GM12801 (cell line): Measurements from ENCODE around the gene SLC16A3.

Experiments
- TF ChIP-seq, protein P1 (sequence below): IDR thresholded peaks from one replicate; pipeline ENCODE4 v1.5.1; 2011; ENCODE audit warnings: control low read depth; ENCODE audit not compliant: insufficient read length; ENCODE audit errors: extremely low read depth

SLC16A3 gene

DNA sequence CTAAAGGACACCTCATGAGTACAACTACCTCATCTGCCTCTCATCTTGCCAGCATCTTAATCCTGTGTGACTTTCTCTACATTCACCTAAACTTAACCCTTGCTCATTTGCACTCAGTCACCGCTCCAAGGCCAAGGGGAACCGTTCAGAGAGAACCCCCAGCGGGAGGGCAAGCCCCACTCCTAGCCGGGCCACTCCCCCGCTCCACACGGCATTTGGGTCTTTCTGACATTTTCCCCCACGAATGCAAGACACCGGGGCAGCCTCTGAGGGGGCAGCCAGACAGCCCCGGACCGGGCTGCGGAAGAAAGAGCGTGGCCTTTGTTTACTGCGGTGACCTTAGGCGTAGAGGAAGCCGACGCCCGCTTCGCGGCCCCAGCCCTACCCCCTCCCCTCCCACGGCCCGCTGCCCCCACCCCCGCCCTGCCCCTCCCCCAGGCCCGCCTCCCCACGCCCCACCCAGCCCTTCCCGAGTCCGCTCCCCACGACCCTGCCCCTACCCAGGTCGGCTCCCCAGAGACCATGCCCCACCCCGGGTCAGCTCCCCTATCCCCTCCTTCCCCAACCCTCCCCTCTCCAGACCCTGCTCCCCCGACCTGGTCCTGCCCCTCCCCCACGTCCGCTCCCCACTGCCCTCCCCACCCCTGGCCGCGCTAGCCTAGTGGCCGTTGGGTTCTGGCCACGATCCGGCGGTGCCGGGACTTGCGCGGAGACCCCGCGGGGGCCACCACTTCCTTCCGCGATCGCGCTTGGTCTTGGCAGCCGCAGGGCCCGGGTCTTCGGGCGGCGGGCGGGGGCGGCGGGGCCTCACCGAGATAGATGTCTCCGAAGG is 43.9 kb downstream of the SLC16A3 start:
- TF ChIP-seq, protein P1, sequence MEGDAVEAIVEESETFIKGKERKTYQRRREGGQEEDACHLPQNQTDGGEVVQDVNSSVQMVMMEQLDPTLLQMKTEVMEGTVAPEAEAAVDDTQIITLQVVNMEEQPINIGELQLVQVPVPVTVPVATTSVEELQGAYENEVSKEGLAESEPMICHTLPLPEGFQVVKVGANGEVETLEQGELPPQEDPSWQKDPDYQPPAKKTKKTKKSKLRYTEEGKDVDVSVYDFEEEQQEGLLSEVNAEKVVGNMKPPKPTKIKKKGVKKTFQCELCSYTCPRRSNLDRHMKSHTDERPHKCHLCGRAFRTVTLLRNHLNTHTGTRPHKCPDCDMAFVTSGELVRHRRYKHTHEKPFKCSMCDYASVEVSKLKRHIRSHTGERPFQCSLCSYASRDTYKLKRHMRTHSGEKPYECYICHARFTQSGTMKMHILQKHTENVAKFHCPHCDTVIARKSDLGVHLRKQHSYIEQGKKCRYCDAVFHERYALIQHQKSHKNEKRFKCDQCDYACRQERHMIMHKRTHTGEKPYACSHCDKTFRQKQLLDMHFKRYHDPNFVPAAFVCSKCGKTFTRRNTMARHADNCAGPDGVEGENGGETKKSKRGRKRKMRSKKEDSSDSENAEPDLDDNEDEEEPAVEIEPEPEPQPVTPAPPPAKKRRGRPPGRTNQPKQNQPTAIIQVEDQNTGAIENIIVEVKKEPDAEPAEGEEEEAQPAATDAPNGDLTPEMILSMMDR, result no peak

DNA sequence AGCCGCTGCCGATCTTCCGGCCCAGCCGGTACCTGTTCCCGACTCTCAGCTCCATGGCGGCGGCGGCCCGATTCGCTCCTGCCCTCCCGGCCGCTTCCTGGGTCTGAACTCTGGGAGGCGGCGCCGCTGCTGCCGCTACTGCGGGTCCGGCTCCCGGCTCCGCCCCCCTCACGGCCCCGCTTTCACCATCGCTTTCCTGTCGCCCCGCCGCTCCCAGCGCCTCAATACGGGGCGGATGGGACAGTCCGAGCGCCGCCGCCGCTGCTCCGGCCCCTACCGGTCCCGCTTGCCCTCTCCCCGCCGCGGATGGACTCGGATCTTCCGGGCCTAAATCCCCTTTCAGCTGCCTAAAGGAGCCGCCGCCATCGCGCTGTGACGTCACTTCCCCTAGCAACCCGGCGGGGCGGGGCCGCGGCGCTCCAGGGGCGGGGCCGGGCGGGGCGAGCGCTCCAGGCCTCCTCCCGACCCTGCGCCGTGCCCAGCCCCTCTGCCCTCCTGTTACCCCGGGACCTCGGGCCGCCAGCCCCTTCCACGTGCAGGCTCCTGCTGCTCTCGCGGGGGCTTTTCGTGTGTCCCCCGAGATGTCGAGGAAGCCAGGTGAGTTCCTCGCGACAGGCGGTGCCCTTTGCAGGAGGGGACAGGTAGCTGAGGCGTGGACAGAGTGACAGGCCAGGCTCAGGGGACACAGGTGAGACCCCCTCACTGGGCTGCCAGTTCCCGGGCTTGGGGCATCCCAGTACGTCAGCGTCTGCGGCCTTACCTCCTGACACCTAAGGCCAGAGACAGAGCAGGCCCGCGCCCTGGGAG is 44.7 kb downstream of the SLC16A3 start, which contains the start of gene CSNK1D:
CSNK1D (minus strand) TSS at position 374 of the 807 bp plus-strand sequence; CDS start at position 55, 319 bp downstream.
- TF ChIP-seq, protein P1, result no peak

DNA sequence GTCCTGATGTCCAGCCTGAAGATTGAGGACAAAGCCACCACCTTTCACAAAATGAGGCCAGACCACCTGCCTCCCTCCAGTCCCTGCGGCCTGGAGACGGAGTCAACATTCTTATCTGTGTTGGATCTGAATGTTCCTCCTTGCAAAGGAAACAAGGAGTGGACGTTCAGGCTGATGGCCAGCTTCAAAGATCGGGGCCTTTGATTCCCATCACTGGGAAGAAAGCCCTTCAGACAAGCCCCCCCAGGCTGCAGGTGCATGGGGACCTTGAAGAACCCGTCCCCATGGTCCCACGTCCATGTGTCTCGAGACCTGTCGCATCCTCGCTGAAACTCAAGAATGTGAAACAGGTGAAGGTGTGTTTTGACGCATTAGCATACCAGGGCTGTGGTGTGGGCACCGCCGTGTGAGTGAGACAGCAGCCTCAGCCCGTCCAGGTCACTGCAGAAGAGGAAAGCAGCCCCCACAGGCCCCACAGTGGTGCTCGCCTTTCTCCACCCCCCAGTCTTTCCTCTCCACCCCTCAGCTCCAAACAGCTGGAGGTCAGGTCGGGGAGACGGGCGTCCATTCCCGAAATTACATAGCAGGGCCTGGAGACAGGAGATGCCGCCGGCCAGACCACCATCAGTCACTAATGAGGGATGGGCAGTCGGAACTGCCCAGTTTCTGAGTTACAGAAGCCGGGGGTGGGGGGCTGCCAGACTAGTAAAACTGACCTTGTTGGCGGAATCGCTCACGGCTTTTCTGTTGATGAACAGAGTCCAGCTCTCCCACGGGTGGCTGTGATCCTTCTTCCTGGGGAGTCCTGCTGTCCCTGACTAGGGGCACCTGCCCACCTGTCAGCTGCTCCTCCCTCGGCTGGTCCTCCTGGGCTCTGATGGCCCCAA is 45.5 kb downstream of the SLC16A3 start:
- TF ChIP-seq, protein P1, result no peak

DNA sequence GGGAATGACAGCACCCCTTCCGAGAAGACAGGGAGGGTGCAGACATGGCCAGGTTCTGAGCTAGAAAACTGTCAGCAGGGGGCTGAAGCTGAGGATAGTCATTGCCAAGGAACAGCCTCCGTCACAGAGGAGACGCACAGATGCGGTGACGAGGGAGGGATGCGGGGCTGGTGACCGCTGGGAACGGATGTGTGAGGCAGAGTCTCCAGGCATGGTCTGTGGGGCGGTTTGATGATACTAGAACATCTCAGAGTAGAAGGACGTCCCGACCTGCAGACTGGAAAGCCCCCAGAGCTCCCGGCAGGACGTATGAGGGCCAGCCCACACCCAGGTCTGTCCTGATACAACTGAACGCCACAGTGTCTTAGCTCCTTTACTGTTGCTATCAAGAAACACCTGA is 46.5 kb downstream of the SLC16A3 start:
- TF ChIP-seq, protein P1, result no peak

DNA sequence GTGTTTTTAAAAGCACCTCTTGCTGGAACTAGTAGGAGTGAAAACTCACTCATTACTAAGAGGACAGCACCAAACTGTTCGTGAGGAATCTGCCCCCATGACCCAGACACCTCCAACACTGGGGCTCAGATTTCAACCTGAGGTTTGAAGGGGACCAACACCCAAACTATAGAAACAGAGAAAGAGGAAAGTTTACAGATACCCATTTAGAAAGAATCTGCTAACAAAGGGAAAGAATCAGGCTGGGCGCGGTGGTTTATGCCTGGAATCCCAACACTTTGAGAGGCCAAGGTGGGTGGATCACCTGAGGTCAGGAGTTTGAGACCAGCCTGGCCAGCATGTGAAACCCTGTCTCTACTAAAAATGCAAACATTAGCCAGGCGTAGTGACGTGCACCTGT is 48.1 kb downstream of the SLC16A3 start:
- TF ChIP-seq, protein P1, result no peak

DNA sequence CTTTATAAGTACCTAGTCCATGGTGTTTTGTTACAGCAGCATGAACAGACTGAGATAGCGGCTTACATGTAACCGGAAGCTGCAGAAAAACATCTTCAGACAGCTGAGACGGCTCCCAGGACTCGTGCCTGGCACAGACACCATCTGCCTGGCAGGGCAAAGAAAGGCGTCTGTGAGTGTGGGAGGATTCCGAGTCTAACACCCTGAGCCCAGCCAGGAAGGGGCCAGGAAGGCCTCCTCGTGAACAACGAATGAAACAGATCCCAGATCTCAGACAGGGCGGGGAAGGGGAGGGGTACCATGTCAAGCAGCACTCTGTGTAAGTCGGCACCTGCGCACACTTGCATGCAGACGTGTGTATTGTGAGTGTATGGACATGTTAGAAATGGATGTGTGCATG is 49.0 kb downstream of the SLC16A3 start:
- TF ChIP-seq, protein P1, result no peak
